ENCODE results near the gene PLIN1. TPM values are rescaled to one million over a fixed set of nuclear protein-coding genes. Genes with fewer than 3 reads are reported as not detected.

Gene PLIN1
- total RNA-seq, 1 donor from 2014 or later = 1.3 TPM

- H3K27ac ChIP-seq = no peak overlapping the region
- no peaks in the 10 kb centered on the region for H3K4me1 ChIP-seq
- no peaks in the 10 kb centered on the region for H3K27me3 ChIP-seq (ENCODE audit: low read depth)
- peaks cover 28% of the 10 kb centered on the region for H3K36me3 ChIP-seq
- TF ChIP-seq CTCF (IDR thresholded peaks at IDR 0.05) = no peak
- H3K4me3 ChIP-seq = no peak overlapping the region
- H3K9me3 ChIP-seq = no peaks in the 10 kb centered on the region
- ATAC-seq (no peak), DNase-seq (no peak)
- intact Hi-C loops (cut with DNase I) = no loop called here
These were observed 49.3 kb downstream of the PLIN1 start for GRCh38 chr15:89629829-89630228.

GRCh38 chr15:89628806-89629715 is 50.1 kb downstream of the PLIN1 start:
- no peak overlapping the region for H3K4me3 ChIP-seq
- ATAC-seq = no peak
- no peaks in the 10 kb centered on the region for H3K4me1 ChIP-seq
- DNase-seq = no peak
- intact Hi-C loops (cut with DNase I) = no loop called here
- no peaks in the 10 kb centered on the region for H3K9me3 ChIP-seq
- no peak for TF ChIP-seq CTCF (IDR thresholded peaks at IDR 0.05)
- peaks cover 28% of the 10 kb centered on the region for H3K36me3 ChIP-seq
- no peak overlapping the region for H3K27ac ChIP-seq
- no peaks in the 10 kb centered on the region for H3K27me3 ChIP-seq (ENCODE audit: low read depth)

GRCh38 chr15:89628301-89628700 is 50.9 kb downstream of the PLIN1 start:
- Histone ChIP-seq H3K4me1 (no peaks in the 10 kb centered on the region), H3K4me3 (no peak overlapping the region), H3K9me3 (no peaks in the 10 kb centered on the region), H3K27ac (no peak overlapping the region), H3K36me3 (peaks cover 28% of the 10 kb centered on the region), H3K27me3 (ENCODE audit: low read depth) (no peaks in the 10 kb centered on the region)
- DNase-seq (no peak), ATAC-seq (no peak)
- TF ChIP-seq CTCF (IDR thresholded peaks at IDR 0.05) = no peak
- intact Hi-C loops (cut with DNase I) = no loop called here

GRCh38 chr15:89627256-89627970 is 51.8 kb downstream of the PLIN1 start:
- Histone ChIP-seq H3K9me3 (no peaks in the 10 kb centered on the region), H3K27ac (no peak overlapping the region), H3K27me3 (ENCODE audit: low read depth) (no peaks in the 10 kb centered on the region), H3K36me3 (peaks cover 28% of the 10 kb centered on the region), H3K4me1 (no peaks in the 10 kb centered on the region), H3K4me3 (no peak overlapping the region)
- TF ChIP-seq CTCF (IDR thresholded peaks at IDR 0.05) = no peak
- DNase-seq = no peak
- ATAC-seq = no peak
- intact Hi-C loops (cut with DNase I) = no loop called here

GRCh38 chr15:89625716-89626115 is 53.5 kb downstream of the PLIN1 start:
- Histone ChIP-seq H3K4me3 (no peak overlapping the region), H3K9me3 (no peaks in the 10 kb centered on the region), H3K4me1 (no peaks in the 10 kb centered on the region), H3K27ac (no peak overlapping the region), H3K27me3 (ENCODE audit: low read depth) (no peaks in the 10 kb centered on the region), H3K36me3 (peaks cover 19% of the 10 kb centered on the region)
- TF ChIP-seq CTCF (IDR thresholded peaks at IDR 0.05) = no peak
- DNase-seq = no peak
- intact Hi-C loops (cut with DNase I) = no loop called here
- ATAC-seq = no peak

Measured in lower lobe of right lung (tissue), 2 donors.